Kidney capillary endothelial cell (primary cell): ENCODE measurements around the gene DUSP6.

Source experiments
- DNase-seq: peaks from one replicate; pipeline ENCODE4 v3.0.0-alpha.2; 2018; ENCODE audit warnings: low spot score

The DUSP6 gene

GRCh38 chr12:89373763-89374572, 21.7 kb upstream of the DUSP6 start:
- DNase-seq, result no peak

GRCh38 chr12:89372584-89373370, 20.5 kb upstream of the DUSP6 start:
- DNase-seq, result no peak

GRCh38 chr12:89370850-89371249, 18.5 kb upstream of the DUSP6 start:
- peak; percentile 61 for DNase-seq

DNA sequence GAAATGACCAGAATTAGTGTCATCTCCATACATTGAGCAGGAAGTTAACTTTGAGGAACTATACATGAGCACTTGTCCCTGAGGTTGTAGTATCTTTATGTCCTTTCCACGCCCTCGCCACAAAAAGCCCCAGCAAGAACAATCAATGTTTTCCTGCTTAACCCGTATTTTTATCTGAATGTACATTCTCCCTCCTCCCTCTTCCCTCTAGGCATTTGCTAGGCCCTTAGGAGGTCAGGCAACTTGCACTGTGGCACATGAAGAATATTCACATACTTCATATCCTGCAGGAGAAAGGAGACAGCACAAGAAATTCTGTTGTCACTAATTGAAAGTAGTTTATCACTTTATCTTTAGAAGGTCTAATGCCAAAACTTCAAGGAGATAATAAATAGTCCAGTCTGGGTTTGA, 18.1 kb upstream of the DUSP6 start:
- no peak for DNase-seq

DNA sequence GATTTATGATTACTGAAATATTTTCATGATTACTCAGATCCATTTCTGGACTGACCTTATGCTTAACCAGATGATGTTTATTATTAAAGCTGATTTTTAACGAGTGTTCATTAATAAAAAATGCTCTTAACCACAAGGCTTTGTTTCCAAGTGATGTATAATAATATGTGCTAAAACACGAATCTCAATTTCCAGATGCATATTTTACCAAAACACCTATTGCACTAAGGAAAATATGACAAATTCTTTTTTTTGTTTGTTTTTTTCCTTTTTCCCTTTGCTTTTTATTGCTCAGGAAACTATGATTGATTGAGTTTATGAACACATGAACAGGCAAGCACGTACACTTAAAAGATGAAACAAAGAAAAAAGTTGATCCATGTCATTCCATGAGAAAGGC, 16.9 kb upstream of the DUSP6 start:
- DNase-seq, result no peak

GRCh38 chr12:89368391-89368790, 16.1 kb upstream of the DUSP6 start:
- no peak for DNase-seq

DNA sequence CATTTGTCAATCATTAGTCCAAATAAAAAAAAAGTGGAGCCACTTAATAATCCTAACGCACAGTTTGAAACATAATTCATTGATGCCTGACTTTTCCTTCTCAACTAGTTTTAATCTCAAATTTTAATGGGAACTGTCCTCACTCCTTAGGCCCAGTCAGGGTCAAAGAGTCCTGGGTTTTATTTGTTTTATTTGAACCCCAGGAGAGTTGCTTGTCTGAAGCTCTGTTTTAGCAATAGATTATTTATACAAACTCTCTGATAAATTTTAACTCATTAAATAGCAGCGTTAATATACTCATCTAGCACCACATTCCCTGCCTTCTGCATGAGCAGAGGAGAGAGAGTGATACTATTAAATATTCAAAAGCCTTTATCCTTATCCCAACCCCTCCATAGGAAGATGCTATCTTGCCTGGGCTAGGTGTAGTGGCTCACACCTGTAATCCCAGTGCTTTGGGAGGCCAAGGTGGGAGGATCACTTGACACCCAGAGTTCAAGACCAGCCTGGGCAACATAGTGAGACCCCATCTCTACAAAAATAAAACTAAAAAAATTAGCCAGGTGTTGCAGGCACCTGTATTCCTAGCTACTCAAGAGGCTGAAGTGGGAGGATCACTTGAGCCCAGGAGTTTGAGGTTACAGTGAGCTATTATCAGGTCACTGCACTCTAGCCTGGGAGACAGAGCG, 14.5 kb upstream of the DUSP6 start:
- DNase-seq, result no peak

DNA sequence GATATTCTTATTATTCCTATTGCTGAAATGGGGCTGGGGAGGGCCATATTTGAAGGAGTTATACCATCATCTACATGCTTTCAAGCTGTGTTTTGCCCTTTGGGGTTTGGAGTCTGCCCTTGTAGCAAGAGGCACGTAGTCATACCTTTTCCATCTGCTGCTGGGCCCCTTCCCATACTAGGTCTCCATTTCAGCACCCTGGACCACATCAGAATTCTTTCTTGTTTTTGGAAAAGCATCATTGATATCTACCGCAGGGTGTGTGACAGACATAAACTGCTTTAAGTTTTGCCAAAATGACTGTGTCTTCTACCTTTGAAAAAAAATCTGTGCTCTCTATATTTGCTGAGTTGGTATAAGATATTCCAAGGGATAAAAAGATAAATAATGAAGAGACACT, 12.3 kb upstream of the DUSP6 start:
- no peak for DNase-seq

- no peak for DNase-seq
Measured at GRCh38 chr12:89364058-89364457, 11.8 kb upstream of the DUSP6 start.

- DNase-seq, result no peak
Measured at GRCh38 chr12:89363582-89363981, 11.3 kb upstream of the DUSP6 start.

GRCh38 chr12:89363084-89363483, 10.8 kb upstream of the DUSP6 start:
- no peak for DNase-seq

DNA sequence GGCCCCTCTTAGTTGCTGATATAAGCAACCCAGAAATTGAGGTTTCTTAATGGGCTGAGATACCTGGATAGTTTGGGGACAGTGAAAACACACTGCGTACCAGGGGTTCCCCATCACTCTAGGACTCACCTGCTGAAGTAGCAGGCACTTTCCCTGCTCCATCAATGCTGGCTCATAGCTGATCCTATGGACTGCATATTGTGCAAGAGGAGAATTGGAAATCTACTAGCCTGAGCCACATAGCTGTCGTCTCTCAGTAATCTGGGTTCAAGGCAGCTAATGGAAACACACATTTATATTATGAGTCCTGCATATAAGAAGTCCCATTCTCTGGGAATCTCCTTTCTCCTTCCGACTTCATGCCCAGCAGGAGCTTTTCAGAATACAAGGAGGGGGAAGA, 7.3 kb upstream of the DUSP6 start:
- DNase-seq, result no peak

DNA sequence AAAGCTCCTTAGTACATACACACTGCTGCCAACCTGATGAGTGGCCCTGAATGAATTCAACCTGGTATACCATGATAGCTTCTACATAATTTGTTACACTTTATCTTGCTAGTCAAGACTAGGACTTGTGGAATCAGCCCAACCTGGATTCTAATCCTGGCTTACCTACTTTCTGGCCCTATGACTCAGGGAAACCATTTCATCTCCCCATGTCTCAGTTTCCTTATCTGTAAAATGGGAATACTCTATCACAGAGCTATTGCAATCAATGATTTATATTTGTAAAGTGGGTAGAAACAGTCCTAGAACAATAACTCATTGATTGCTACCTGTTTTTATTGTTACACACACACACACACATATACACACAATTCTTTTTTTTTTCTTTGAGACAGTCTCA, 6.5 kb upstream of the DUSP6 start:
- DNase-seq, result no peak

- DNase-seq, result no peak
Measured at GRCh38 chr12:89357297-89357730, 5.0 kb upstream of the DUSP6 start.

DNA sequence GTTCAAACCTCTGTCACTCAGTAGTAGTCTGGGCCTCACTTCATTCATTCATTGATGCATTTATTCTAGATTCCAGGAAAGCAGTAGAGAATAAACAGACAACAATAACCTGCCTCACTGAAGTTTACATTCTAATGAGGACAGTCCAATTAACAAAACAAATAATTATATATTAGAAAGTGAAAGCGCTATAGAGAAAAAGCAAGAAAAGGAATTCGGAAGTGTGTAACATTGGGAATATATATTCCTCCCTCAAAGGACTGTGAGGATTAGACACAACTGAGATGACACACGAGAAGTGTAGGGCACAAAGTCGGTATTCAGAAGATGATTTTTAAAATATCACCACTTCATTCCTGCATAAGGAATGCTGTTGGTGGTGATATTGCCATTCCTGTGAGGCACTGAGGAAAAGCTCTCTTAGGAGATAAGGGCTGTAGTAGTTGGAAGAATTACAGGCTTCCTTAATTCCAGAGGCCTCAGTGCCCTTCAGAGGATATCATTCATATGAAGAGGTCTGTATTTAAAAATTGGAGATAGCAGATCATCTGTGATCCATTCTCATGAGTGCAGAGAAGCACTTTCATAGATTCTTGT, 3.9 kb upstream of the DUSP6 start:
- no peak for DNase-seq

DNA sequence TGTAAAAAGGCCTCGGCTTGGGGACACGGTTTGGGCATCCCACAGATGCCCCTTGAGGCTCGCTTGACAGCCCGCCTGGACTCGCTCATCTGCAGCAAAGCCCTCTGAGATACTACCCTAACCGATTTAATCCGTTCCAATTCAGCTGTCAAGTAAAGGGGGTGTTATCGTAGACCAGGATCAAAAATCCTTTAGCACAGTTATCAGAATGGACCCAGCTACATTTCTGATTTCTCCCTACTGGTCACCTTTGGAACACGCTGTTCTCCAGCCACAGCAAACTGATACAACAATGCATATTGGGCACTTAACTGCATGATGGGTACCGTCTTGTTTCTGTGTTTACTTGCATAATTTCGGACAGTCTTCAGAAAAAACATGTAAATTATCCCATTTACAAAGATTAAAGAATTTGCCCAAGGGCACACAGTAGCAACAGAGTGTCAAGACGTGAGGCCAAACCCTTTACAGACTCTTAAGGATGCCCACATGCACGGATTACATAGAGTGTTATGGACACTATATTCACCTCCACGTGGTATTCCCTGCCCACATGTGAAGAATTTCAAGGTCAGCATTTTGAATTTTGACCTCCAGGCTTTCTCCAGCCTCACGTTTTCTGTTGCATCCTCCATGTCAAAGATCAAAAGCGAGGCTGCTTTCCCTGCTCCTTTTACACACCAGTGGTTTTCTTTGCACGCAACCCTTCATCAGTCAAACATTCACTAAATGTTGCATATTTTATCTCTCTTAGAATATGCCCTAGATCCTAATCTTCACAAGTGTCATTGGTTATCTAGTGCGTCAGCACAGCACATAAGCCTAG, 3.2 kb upstream of the DUSP6 start:
- no peak for DNase-seq

DNA sequence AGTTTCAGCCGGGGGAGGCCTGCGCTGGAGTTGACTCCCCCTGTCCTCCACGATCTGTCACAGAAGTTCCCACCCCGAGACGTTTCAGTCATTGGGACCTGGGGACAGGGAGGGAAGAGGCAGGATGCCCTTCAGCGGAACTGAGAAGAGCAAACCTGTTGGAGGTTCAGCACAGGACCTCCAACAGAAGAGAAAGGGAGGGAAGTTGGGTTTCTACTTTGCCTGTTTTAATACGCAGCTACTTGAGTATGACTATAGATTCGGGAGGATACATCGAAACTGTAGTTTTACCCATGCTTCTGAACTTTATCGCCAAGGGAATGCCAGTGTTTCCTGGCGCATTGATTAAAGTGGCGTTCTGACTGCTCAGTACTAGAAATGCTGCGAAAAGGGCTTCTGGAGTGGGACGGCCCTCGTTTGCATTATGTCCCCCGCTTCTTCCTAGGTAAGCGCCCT, 2.3 kb upstream of the DUSP6 start:
- no peak for DNase-seq

GRCh38 chr12:89353823-89354611, 1.7 kb upstream of the DUSP6 start:
- peak; percentile 94 for DNase-seq

GRCh38 chr12:89353188-89353822, 1.0 kb upstream of the DUSP6 start:
- DNase-seq, result no peak

- DNase-seq, result no peak
Measured at GRCh38 chr12:89352242-89352491, 134 bp downstream of the DUSP6 start.
